Prostate gland (tissue), 2 donors: Measurements from ENCODE around the gene C1D.

ENCODE experiments used
- CTCF ChIP-seq, 4 experiments: fragments of 200-600 bp in 2 of 4; fragments of 450-650 bp in 2 of 4; sonication (generic) in 2 of 4; IDR thresholded peaks; 1 replicate in 3 of 4; 2 replicates in 1 of 4; pipeline ENCODE4 v1.5.1; 2016 to 2019; ENCODE audit warnings: antibody characterized with exemption in 4 of 4, mild to moderate bottlenecking in 2 of 4, moderate library complexity in 2 of 4
- POLR2AphosphoS5 ChIP-seq: sonication (generic); formaldehyde crosslinking; IDR thresholded peaks from one replicate; pipeline ENCODE4 v1.6.1; 2017; ENCODE audit warnings: antibody characterized with exemption

DNA sequence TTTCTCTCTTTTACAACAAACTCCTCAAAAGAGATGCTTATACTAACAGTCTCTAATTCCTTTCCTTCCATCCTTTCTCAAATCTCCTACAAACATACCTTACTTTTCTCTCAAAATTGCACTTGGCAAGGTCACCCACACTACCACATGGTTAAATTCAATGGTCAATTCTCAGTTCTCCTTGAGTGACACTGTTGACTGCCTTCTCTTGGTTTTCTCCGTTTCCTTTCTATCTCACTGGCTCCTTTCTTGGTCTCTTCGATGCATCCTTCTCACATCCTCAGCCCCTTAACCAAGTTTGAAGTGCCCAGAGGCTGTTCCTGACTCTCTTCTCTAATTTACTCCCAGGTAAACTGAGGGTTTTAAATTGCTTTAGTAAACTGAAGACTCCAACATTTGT lies 12.5 kb downstream of the C1D start:
- no peak for TF ChIP-seq CTCF (IDR thresholded peaks at IDR 0.05)
- no peak for TF ChIP-seq POLR2AphosphoS5
